SK-N-MC (cell line): ENCODE data around the gene RSPH3.
"Not testable (repeated sequence)": the region's sequence is repeated elsewhere in the genome, so short reads cannot be mapped to it uniquely, and the experiment has no call there.

Experiments used
- DNase-seq: peaks from one replicate; pipeline ENCODE4 v3.0.0-alpha.2; 2011; ENCODE audit warnings: low read depth, low spot score
- H3K27ac ChIP-seq: fragments of 200-600 bp; sonication (generic); 2 replicates; pipeline ENCODE4 v1.5.1; 2016; ENCODE audit warnings: mixed run types
- H3K36me3 ChIP-seq: fragments of 200-600 bp; sonication (generic); 2 replicates; pipeline ENCODE4 v1.6.1; 2017; ENCODE audit warnings: antibody characterized with exemption, low read length, mixed read lengths; ENCODE audit not compliant: insufficient read depth
- H3K4me3 ChIP-seq: fragments of 200-600 bp; sonication (generic); 2 replicates; pipeline ENCODE4 v1.5.1; 2016
- H3K9ac ChIP-seq: fragments of 200-600 bp; sonication (generic); 2 replicates; pipeline ENCODE4 v1.8.0; 2017; ENCODE audit warnings: mixed run types, mixed read lengths; ENCODE audit not compliant: insufficient read length
- H3K9me3 ChIP-seq: fragments of 200-600 bp; sonication (generic); 2 replicates; pipeline ENCODE4 v1.6.1; 2017; ENCODE audit warnings: low read depth, mild to moderate bottlenecking, antibody characterized with exemption, low read length, moderate library complexity, mixed read lengths
- EZH2 ChIP-seq: fragments of 200-600 bp; sonication (generic); IDR thresholded peaks from one replicate; pipeline ENCODE4 v1.6.1; 2017; ENCODE audit warnings: antibody characterized with exemption
- FOXP2 ChIP-seq: optimal IDR thresholded peaks from 2 replicates; pipeline ENCODE3; 2011; ENCODE audit warnings: mild to moderate bottlenecking, moderate library complexity; ENCODE audit not compliant: insufficient read depth; ENCODE audit errors: extremely low read length, control extremely low read depth
- POLR2AphosphoS5 ChIP-seq: IDR thresholded peaks from 2 replicates; pipeline ENCODE4 v1.6.1; 2012; ENCODE audit warnings: mild to moderate bottlenecking, low read depth, low read length, borderline replicate concordance

Gene RSPH3

GRCh38 chr6:159033160-159034049 lies 33.4 kb upstream of the RSPH3 start:
- no peak for TF ChIP-seq POLR2AphosphoS5
- TF ChIP-seq FOXP2, result no peak
- TF ChIP-seq EZH2, result no peak
- no peak overlapping the region for H3K9ac ChIP-seq
- no peak for DNase-seq
- H3K9me3 ChIP-seq, result no peaks in the 10 kb centered on the region
- no peaks in the 10 kb centered on the region for H3K36me3 ChIP-seq
- no peak overlapping the region for H3K4me3 ChIP-seq
- no peak overlapping the region for H3K27ac ChIP-seq

GRCh38 chr6:159031846-159032245 lies 31.8 kb upstream of the RSPH3 start:
- no peaks in the 10 kb centered on the region for H3K36me3 ChIP-seq
- no peak for TF ChIP-seq EZH2
- no peak for TF ChIP-seq POLR2AphosphoS5
- no peak for TF ChIP-seq FOXP2
- H3K27ac ChIP-seq, result no peak overlapping the region
- H3K9ac ChIP-seq, result no peak overlapping the region
- H3K9me3 ChIP-seq, result no peaks in the 10 kb centered on the region
- DNase-seq, result no peak
- H3K4me3 ChIP-seq, result no peak overlapping the region

GRCh38 chr6:159030168-159030567 lies 30.2 kb upstream of the RSPH3 start:
- no peak for TF ChIP-seq POLR2AphosphoS5
- no peak for TF ChIP-seq EZH2
- TF ChIP-seq FOXP2, result no peak
- Histone ChIP-seq H3K27ac (no peak overlapping the region), H3K4me3 (no peak overlapping the region), H3K9me3 (no peaks in the 10 kb centered on the region), H3K36me3 (no peaks in the 10 kb centered on the region), H3K9ac (no peak overlapping the region)
- no peak for DNase-seq

- DNase-seq, H3K9me3 ChIP-seq, H3K27ac ChIP-seq, H3K36me3 ChIP-seq, H3K9ac ChIP-seq, H3K4me3 ChIP-seq: not testable (repeated sequence)
Observed at GRCh38 chr6:159025224-159025623, 25.2 kb upstream of the RSPH3 start.

- Histone ChIP-seq H3K27ac (no peak overlapping the region), H3K9ac (no peak overlapping the region), H3K36me3 (no peaks in the 10 kb centered on the region), H3K4me3 (no peak overlapping the region), H3K9me3 (no peaks in the 10 kb centered on the region)
- no peak for DNase-seq
- no peak for TF ChIP-seq POLR2AphosphoS5
- TF ChIP-seq EZH2, result no peak
- no peak for TF ChIP-seq FOXP2
Observed at GRCh38 chr6:159023893-159024292, 23.9 kb upstream of the RSPH3 start.

GRCh38 chr6:159020011-159020410 lies 20.0 kb upstream of the RSPH3 start:
- Histone ChIP-seq H3K9me3 (0 out of 2 replicates have a peak, but pooled peaks cover 4% of the 10 kb centered on the region), H3K27ac (no peak overlapping the region), H3K36me3 (no peaks in the 10 kb centered on the region), H3K4me3 (no peak overlapping the region), H3K9ac (no peak overlapping the region)
- TF ChIP-seq FOXP2 (no peak), EZH2 (no peak), POLR2AphosphoS5 (no peak)
- DNase-seq, result no peak

GRCh38 chr6:159017757-159018559 lies 18.0 kb upstream of the RSPH3 start:
- Histone ChIP-seq H3K9me3 (0 out of 2 replicates have a peak, but pooled peaks cover 4% of the 10 kb centered on the region), H3K9ac (peak overlapping the region; percentile 69)

GRCh38 chr6:159014406-159014805 lies 14.4 kb upstream of the RSPH3 start:
- Histone ChIP-seq H3K27ac (peak overlapping the region; percentile 59), H3K9me3 (0 out of 2 replicates have a peak, but pooled peaks cover 4% of the 10 kb centered on the region), H3K36me3 (no peaks in the 10 kb centered on the region), H3K4me3 (no peak overlapping the region), H3K9ac (no peak overlapping the region)
- DNase-seq, result no peak
- TF ChIP-seq EZH2, result no peak
- no peak for TF ChIP-seq FOXP2
- TF ChIP-seq POLR2AphosphoS5, result no peak

More at GRCh38 chr6:159017757-159018559, 18.0 kb upstream of the RSPH3 start:
- Histone ChIP-seq H3K27ac (peak overlapping the region; percentile 98), H3K4me3 (peak overlapping the region; percentile 26), H3K36me3 (no peaks in the 10 kb centered on the region)
- TF ChIP-seq FOXP2 (no peak), EZH2 (no peak), POLR2AphosphoS5 (no peak; the same call in 1 of the 2 replicates)
- DNase-seq, result peak; percentile 85
